T-helper 2 cell (primary cell): ENCODE measurements around the gene ASMTL.
"Not testable (repeated sequence)": the region's sequence is repeated elsewhere in the genome, so short reads cannot be mapped to it uniquely, and the experiment has no call there.

Experiments used
- DNase-seq, 5 experiments: peaks; one replicate each; pipeline versions ENCODE4 v3.0.0 to v3.0.0-alpha.2; 2012 to 2022

Gene ASMTL

GRCh38 chrX:1387141-1387776 is 65.5 kb downstream of the ASMTL start:
- no peak for DNase-seq

- no peak for DNase-seq
Observed at GRCh38 chrX:1386338-1387127, 66.2 kb downstream of the ASMTL start.

GRCh38 chrX:1385253-1386223 is 67.2 kb downstream of the ASMTL start:
- no peak for DNase-seq

- DNase-seq: no peak
Observed at GRCh38 chrX:1384658-1385252, 68.0 kb downstream of the ASMTL start.

GRCh38 chrX:1380672-1381233 is 72.0 kb downstream of the ASMTL start:
- DNase-seq: no peak

GRCh38 chrX:1378306-1378759 is 74.4 kb downstream of the ASMTL start:
- no peak for DNase-seq

GRCh38 chrX:1368385-1368698 is 84.4 kb downstream of the ASMTL start:
- DNase-seq: no peak

- not testable (repeated sequence) for DNase-seq
Observed at GRCh38 chrX:1366363-1366762, 86.3 kb downstream of the ASMTL start.

- DNase-seq: no peak
Observed at GRCh38 chrX:1361910-1362309, 90.8 kb downstream of the ASMTL start.

GRCh38 chrX:1361275-1361674 is 91.4 kb downstream of the ASMTL start:
- DNase-seq: no peak

GRCh38 chrX:1360171-1360570 is 92.5 kb downstream of the ASMTL start:
- DNase-seq: no peak

GRCh38 chrX:1359477-1359873 is 93.2 kb downstream of the ASMTL start:
- no peak for DNase-seq

GRCh38 chrX:1358793-1359476 is 93.8 kb downstream of the ASMTL start:
- DNase-seq: no peak

- no peak for DNase-seq
Observed at GRCh38 chrX:1357993-1358392, 94.7 kb downstream of the ASMTL start.

- no peak for DNase-seq
Observed at GRCh38 chrX:1355131-1356046, 97.3 kb downstream of the ASMTL start.

- no peak for DNase-seq
Observed at GRCh38 chrX:1354036-1355019, 98.4 kb downstream of the ASMTL start.
